SKM-1 treated with dmso at 0.1 percent for 144 hours (cell line): Measurements from ENCODE around the gene UBE2D4.

Experiments
- DNase-seq: peaks from one replicate; lab custom pipeline; 2025; ENCODE audit not compliant: unreplicated experiment; lab: John Stamatoyannopoulos, UW

Gene UBE2D4

GRCh38 chr7:43906331-43907010 lies 19.8 kb upstream of the UBE2D4 start, which contains the start of gene URGCP:
URGCP (minus strand) TSS chr7:43906596; CDS start chr7:43906575, 21 bp downstream.
- peak; percentile 14 for DNase-seq

DNA sequence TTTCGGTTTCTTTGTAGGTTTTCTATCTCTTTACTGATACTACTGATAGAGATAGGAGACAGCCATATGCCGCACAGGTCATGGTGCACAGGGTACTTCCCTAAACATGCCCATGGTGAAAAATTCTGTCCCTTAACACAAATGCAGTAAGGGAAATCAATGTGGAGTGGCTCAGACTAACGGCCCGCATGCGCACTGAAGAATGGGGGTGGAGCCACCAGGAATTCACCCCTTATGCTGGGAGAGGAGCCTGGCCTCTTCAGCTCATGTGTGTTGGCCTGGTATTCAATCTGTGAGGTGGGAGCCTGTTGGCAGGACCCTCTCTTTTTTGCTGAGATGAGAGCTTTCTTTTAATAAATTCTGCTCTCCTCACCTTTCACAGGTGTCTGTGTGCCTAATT lies 11.4 kb upstream of the UBE2D4 start:
- no peak for DNase-seq

- DNase-seq, result no peak
Measured at GRCh38 chr7:43915907-43916306, 10.3 kb upstream of the UBE2D4 start.

DNA sequence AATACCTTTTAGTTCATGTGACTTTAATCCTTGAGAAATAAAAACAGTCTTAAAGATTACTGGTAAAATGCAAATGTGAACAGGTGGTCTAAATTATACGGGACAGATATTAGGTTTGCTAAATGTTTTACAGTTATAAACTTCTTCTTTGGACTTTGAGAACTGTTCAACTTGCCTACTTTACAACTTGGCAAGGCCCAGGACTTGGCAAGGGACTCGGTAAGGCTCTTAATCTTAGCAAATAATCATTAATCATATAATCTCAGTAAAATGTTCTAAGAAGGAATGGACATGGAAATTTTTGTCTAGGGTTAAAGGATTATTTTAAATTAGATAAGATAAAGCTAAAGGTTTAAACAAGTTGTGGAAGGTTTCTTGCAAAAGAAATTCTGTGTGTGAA lies 4.8 kb upstream of the UBE2D4 start:
- DNase-seq, result no peak

GRCh38 chr7:43922726-43923125 lies 3.5 kb upstream of the UBE2D4 start:
- no peak for DNase-seq

GRCh38 chr7:43926798-43927123 lies 525 bp downstream of the UBE2D4 start:
- DNase-seq, result no peak

GRCh38 chr7:43927810-43928209 lies 1.6 kb downstream of the UBE2D4 start:
- DNase-seq, result no peak

- DNase-seq, result no peak
Measured at GRCh38 chr7:43929529-43930457, 3.6 kb downstream of the UBE2D4 start.

GRCh38 chr7:43931346-43931745 lies 5.1 kb downstream of the UBE2D4 start:
- no peak for DNase-seq

- DNase-seq, result no peak
Measured at GRCh38 chr7:43933902-43934560, 7.8 kb downstream of the UBE2D4 start.

GRCh38 chr7:43937444-43937843 lies 11.2 kb downstream of the UBE2D4 start:
- no peak for DNase-seq

DNA sequence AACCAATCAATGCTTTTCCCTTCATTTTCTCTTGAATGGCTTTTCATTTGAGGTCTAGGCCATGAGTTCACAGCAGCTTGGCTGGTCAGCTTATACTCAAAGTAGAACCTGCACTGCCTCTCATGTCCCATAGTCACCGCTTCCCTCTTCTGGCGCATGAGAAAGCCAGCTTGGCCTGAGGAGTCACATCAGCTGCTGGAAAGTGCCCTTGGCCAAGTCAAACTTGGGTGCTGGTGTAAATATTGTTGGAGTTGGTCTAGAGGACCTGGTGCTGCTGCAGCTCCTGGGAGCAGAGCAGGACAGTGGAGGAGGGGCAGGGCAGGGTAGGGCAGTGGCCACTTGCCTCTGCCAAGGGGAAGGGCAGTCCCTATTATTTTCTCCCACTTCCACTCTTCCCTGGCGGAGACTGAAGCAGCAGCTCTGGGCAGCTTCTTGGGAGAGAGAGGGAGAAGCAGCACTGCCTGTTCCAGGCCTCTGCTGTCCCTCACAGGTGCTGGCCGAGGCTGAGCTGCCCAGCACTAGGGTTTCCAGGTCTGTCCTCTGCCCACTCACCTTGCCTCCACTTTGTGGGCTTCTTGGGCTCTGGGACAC lies 12.8 kb downstream of the UBE2D4 start:
- DNase-seq, result no peak

- no peak for DNase-seq
Measured at GRCh38 chr7:43942250-43942649, 16.0 kb downstream of the UBE2D4 start.

GRCh38 chr7:43942997-43943396 lies 16.8 kb downstream of the UBE2D4 start:
- DNase-seq, result no peak

GRCh38 chr7:43943417-43944187 lies 17.4 kb downstream of the UBE2D4 start:
- DNase-seq, result peak; percentile 25

DNA sequence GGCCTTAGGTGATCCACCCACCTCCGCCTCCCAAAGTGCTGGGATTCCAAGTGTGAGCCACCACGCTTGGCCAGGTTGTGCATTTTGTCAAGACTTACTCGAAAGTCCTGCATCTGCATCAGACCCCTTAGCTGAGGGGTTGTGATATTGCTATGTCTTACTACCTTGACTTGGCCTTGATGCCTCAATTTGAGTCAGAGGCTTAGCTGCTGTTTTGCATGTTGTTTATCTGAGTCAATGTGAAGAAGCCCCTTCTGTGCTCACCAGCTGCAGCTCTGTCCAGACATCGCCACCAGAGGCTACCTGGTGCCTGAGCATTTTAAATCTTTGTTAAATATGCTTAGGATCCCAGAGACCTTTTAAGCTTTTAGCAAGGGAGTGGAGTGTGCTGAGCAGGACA lies 18.1 kb downstream of the UBE2D4 start:
- no peak for DNase-seq

DNA sequence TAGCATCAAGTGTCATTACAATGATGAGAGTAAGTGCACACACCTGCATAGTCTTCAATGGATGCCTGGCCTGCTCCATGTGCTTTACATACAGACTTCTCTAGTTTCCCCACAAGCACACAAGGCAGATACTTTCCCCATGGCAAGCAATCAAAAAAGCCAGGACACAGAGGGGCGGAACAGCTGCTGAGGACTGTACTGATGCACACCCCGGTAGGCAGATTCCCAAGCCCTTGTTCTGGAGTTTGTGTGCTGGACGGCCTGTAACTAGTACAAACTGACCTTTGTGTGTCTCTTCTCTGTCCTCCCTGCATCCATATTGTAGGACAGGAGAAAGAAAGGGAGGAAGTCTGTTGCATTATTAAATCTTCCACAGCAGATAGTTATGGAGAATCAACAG lies 25.8 kb downstream of the UBE2D4 start:
- DNase-seq, result no peak

DNA sequence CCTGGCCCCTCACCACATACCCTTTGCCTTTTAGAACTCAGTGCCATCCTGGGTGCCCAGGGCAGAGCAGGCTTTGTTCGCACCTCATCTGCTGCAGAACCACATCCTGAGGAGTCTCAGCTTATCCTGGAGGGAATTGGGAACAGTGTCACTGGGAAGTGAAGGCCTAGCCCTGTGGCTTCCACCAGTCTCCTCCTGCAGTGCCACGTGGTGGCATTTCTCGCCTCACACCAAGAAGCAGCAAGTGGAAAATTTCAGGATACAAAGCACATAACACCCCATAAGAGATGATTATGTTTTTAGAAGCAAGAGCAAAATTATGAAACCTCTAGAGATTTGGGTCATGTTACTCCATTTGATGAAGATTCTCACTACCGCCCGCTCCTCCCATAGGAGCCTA lies 26.8 kb downstream of the UBE2D4 start:
- DNase-seq, result no peak

DNA sequence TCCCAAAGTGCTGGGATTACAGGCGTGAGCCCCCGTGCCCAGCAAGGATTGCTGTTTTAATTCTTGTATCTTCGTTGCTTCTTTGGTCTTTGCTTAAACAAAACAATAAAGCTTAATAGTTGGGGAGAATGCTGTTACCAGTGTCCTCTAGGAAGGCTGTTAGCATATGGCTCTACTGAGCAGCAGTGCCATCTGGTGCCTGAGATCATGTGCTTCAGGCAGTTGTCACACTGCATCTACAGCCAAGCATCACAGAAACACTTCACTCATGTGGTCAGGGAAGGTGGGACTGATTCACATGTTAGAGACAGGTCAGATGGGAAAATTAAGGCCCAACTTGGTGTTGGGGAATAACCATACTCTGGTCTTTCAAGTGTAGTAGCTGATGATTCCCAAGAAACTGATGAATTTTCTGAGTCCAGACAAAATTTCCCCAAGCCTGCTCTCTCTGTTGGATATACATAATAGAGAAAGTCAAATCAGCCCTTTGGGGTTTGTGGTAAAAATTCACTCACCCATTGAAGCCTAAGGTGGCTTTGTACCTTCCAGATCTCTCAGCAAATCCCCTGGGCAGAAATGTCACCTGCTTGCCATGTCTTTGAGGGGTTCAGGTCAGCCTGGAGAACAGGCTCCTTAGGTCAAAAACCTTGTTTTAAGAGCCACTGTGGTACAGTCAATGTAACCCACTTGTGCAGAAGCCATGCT lies 28.4 kb downstream of the UBE2D4 start:
- DNase-seq, result peak; percentile 18

- no peak for DNase-seq
Measured at GRCh38 chr7:43956027-43956426, 29.8 kb downstream of the UBE2D4 start.
